MM.1S (cell line): Measurements from ENCODE around the gene NBPF26.
"Not testable (repeated sequence)": the region's sequence is repeated elsewhere in the genome, so short reads cannot be mapped to it uniquely, and the experiment has no call there.

Experiments used
- DNase-seq: peaks from one replicate; pipeline ENCODE4 v3.0.0-alpha.2; 2015
- H2AFZ ChIP-seq: fragments of 300-600 bp; sonication (generic); 2 replicates; pipeline ENCODE4 v1.6.0; 2016; ENCODE audit warnings: antibody characterized with exemption, low read length
- H3F3A ChIP-seq: fragments of 300-600 bp; sonication (generic); 2 replicates; pipeline ENCODE4 v1.6.1; 2016; ENCODE audit warnings: mild to moderate bottlenecking, antibody characterized with exemption, low read length, moderate library complexity, mixed read lengths; ENCODE audit not compliant: insufficient read depth
- H3K27ac ChIP-seq: fragments of 300-600 bp; sonication (generic); 2 replicates; pipeline ENCODE4 v1.5.1; 2016; ENCODE audit warnings: mild to moderate bottlenecking, low read length
- H3K27me3 ChIP-seq: fragments of 300-600 bp; sonication (generic); replicated peaks from 2 replicates; pipeline ENCODE4 v1.6.0; 2016; ENCODE audit warnings: low read length; ENCODE audit not compliant: insufficient read depth
- H3K36me3 ChIP-seq: fragments of 300-600 bp; sonication (generic); replicated peaks from 2 replicates; pipeline ENCODE4 v1.6.1; 2016; ENCODE audit warnings: mild to moderate bottlenecking, low read length, mixed read lengths; ENCODE audit not compliant: insufficient read depth
- H3K4me1 ChIP-seq: fragments of 300-600 bp; sonication (generic); 2 replicates; pipeline ENCODE4 v1.6.1; 2016; ENCODE audit warnings: low read length, mixed read lengths
- H3K4me2 ChIP-seq: fragments of 300-600 bp; sonication (generic); 2 replicates; pipeline ENCODE4 v1.6.0; 2016; ENCODE audit warnings: low read depth, low read length
- H3K4me3 ChIP-seq: fragments of 300-600 bp; sonication (generic); 2 replicates; pipeline ENCODE4 v1.5.1; 2016; ENCODE audit warnings: low read length, mixed read lengths
- H3K79me2 ChIP-seq: fragments of 300-600 bp; sonication (generic); 2 replicates; pipeline ENCODE4 v1.6.1; 2016; ENCODE audit warnings: mixed run types, low read length, mixed read lengths
- H3K9ac ChIP-seq: fragments of 300-600 bp; sonication (generic); 2 replicates; pipeline ENCODE4 v1.6.1; 2016; ENCODE audit warnings: low read length, mixed read lengths
- H3K9me2 ChIP-seq: fragments of 300-600 bp; sonication (generic); replicated peaks from 2 replicates; pipeline ENCODE4 v1.6.1; 2016; ENCODE audit warnings: mild to moderate bottlenecking, low read length, mixed read lengths; ENCODE audit not compliant: insufficient read depth
- H3K9me3 ChIP-seq: fragments of 300-600 bp; sonication (generic); replicated peaks from 2 replicates; pipeline ENCODE4 v1.6.1; 2016; ENCODE audit warnings: mild to moderate bottlenecking, low read length, mixed read lengths; ENCODE audit not compliant: insufficient read depth
- H4K20me1 ChIP-seq: fragments of 300-600 bp; sonication (generic); 2 replicates; pipeline ENCODE4 v1.6.1; 2016; ENCODE audit warnings: mild to moderate bottlenecking, low read length, moderate library complexity, mixed read lengths; ENCODE audit not compliant: insufficient read depth

The NBPF26 gene

DNA sequence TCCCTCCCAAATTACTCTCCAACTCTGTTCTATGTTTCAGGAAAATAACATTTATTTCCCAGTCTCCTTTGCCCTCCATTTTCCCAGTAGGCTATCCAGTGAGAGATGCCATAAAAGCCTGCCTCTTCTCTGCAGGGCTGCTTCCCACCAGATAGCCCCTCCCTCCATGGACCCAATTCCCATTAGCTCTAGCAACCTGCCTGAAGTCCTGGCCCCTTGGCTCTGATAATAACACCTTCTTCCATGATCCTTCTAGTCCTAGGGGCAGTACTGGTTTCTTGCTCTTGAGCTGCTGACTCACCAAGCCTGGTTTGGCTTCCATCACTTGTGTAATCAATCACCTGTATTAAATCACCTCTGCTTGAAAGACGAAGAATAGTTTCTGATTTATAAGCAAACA, 156.3 kb downstream of the NBPF26 start:
- DNase-seq, H3K79me2 ChIP-seq, H4K20me1 ChIP-seq, H3K27me3 ChIP-seq, H3F3A ChIP-seq, H3K4me2 ChIP-seq, H3K4me1 ChIP-seq, H3K9ac ChIP-seq, H3K4me3 ChIP-seq, H3K36me3 ChIP-seq, H3K27ac ChIP-seq, H3K9me3 ChIP-seq, H2AFZ ChIP-seq, H3K9me2 ChIP-seq: not testable (repeated sequence)

GRCh38 chr1:120881934-120882333, 158.2 kb downstream of the NBPF26 start:
- H3K9me3 ChIP-seq, H3K4me1 ChIP-seq, H2AFZ ChIP-seq: not testable (repeated sequence)

More at GRCh38 chr1:120881934-120882333, 158.2 kb downstream of the NBPF26 start:
- DNase-seq, H3K36me3 ChIP-seq, H3K4me2 ChIP-seq, H3K27ac ChIP-seq, H3K9ac ChIP-seq, H3K79me2 ChIP-seq, H3K4me3 ChIP-seq, H3F3A ChIP-seq, H3K27me3 ChIP-seq, H3K9me2 ChIP-seq, H4K20me1 ChIP-seq: not testable (repeated sequence)
